SJSA1 (cell line): ENCODE measurements around the gene CIITA. TPM values are rescaled to one million over a fixed set of nuclear protein-coding genes. Genes with fewer than 3 reads are reported as not detected.
"Not testable (repeated sequence)": the region's sequence is repeated elsewhere in the genome, so short reads cannot be mapped to it uniquely, and the experiment has no call there.

Source experiments
- DNase-seq, 2 experiments: peaks; one replicate each; pipeline ENCODE4 v3.0.0-alpha.2; 2015 to 2020; ENCODE audit warnings: low spot score in 2 of 2, low read depth in 1 of 2
- H3K27ac ChIP-seq: fragments of 250-450 bp; sonication (Bioruptor Pico); 2 replicates; pipeline ENCODE4 v1.5.1; 2020; ENCODE audit warnings: mild to moderate bottlenecking, moderate library complexity
- H3K27me3 ChIP-seq: fragments of 250-450 bp; sonication (Bioruptor Pico); replicated peaks from 2 replicates; pipeline ENCODE4 v1.5.1; 2020; ENCODE audit warnings: mild to moderate bottlenecking, moderate library complexity
- H3K36me3 ChIP-seq: fragments of 250-450 bp; sonication (Bioruptor Pico); 2 replicates; pipeline ENCODE4 v1.5.1; 2020; ENCODE audit warnings: mild to moderate bottlenecking
- H3K4me1 ChIP-seq: fragments of 250-450 bp; sonication (Bioruptor Pico); replicated peaks from 2 replicates; pipeline ENCODE4 v1.6.1; 2021; ENCODE audit warnings: mild to moderate bottlenecking
- H3K4me3 ChIP-seq: fragments of 250-450 bp; sonication (Bioruptor Pico); 2 replicates; pipeline ENCODE4 v1.5.1; 2020; ENCODE audit warnings: mild to moderate bottlenecking
- H3K9me3 ChIP-seq: fragments of 250-450 bp; sonication (Bioruptor Pico); replicated peaks from 2 replicates; pipeline ENCODE4 v1.5.1; 2020; ENCODE audit warnings: mild to moderate bottlenecking
- total RNA-seq: library from RNA; depleted of rRNA; stranded (reverse); fragments of >200 nt; shearing (Covaris generic); gene quantifications from 2 replicates; pipeline ENCODE4 v1.2.3, GENCODE V29; 2014

CIITA gene
- total RNA-seq, 1 experiment from 2014 or later = 0.08 TPM

DNA sequence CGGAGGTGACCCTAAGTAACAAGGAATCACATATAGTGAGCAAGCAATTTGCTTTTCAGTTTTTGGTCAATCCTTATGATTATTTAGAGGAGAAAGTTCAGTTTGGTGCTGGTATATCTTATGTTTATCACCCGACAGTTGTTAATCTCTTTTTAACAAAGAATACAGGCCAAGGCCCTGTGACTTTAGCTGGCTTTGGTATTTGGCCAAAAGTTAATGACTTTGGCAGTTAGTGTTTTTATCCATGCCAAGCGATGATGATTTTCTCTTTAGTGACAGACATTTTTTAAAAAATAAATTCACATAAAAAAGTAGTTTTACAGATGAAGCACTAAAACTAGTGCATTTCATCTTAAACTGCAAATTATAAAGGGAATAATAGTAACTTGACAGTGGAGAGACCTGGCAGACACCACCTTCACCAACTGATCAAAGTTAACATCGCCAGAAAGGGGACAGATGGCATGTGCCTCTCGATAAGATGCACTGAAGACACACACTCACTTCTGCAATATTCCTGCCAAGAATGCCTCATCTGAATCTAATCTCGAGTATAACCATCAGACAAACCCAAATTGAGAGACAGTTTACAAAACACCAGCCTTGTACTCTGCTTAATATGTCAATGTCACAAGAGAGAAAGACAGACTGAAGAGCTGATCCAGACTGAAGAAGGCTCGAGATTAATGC lies 58.4 kb downstream of the CIITA start:
- H3K27ac ChIP-seq = no peak overlapping the region
- no peaks in the 10 kb centered on the region for H3K9me3 ChIP-seq
- no peaks in the 10 kb centered on the region for H3K27me3 ChIP-seq
- no peak overlapping the region for H3K4me3 ChIP-seq
- DNase-seq = no peak
- H3K4me1 ChIP-seq = peaks cover 2% of the 10 kb centered on the region
- peaks cover 29% of the 10 kb centered on the region for H3K36me3 ChIP-seq

DNA sequence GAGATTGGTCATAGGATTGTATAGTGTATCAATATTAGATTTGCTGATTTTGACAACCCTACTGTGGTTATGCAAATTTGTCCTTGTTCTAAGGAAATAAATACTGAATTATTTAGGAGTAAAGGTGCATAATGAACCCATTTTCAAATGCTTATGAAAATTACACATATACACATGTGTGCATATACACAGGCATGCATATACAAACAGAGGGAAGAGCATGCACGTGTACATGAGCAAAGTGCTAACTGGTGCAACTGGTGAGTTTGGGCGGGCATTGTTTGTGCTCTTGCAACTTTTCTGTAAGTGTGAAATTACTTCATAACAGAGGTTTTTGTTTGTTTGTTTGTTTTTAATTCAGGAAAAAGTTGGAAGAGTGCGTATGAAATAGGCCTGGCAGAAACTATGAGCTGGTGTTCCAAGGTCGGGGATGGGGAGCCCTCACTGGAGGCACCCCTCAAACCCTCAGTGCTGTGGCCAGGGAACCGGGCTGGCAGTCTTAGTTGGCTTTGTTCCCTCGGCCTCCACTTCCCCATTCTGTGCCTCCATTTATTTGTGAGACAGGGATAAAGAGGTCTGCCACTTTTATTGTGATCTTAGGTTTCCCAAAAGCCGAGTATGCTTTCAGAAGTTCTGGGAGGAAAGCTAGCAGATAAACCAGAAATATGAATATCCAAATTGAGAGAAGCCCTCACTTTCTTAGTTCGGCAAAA lies 59.4 kb downstream of the CIITA start:
- Histone ChIP-seq H3K4me3 (no peak overlapping the region), H3K27ac (no peak overlapping the region), H3K36me3 (peaks cover 29% of the 10 kb centered on the region), H3K27me3 (no peaks in the 10 kb centered on the region), H3K9me3 (no peaks in the 10 kb centered on the region), H3K4me1 (peaks cover 13% of the 10 kb centered on the region)
- no peak for DNase-seq

DNA sequence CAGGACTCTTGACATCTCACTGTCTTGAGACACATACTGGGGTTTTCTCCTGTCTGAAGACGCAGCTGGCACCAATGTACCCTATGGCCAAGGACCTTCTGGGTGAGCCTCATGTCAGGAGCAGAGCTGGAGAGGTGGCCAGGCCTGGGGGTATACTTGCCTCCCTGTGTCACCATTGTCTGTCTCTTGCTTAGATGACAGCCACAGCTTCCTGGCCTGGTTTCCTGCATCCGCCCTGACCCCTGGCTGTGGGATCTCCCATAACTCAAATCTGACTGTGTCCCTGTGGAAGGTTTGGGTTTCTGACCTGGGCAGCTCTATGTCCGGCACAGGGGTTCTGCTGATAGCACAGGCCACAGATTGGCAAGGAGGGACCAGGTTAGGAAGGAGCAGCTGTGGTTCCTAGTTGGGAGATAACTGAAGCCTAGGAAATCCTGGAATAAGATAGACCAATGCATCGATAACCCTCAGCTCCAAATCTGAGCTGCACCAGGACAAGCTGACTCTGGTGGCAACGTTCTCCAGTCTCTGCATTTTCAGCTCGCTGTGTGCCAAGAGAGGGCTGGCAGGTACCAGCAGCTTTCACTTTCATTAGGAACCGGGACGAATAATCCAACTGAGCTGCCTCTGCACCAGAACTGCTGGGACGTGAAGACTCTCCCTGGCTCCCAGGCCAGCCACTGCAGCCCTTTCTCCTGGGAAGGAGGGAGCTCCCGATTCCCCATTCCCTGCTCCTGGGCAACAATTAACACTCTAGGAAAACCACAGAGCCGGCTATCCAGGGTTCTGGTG lies 60.3 kb downstream of the CIITA start:
- H3K36me3 ChIP-seq = peaks cover 23% of the 10 kb centered on the region
- no peak overlapping the region for H3K27ac ChIP-seq
- no peaks in the 10 kb centered on the region for H3K9me3 ChIP-seq
- no peak for DNase-seq
- H3K4me1 ChIP-seq = peaks cover 14% of the 10 kb centered on the region
- no peak overlapping the region for H3K4me3 ChIP-seq
- H3K27me3 ChIP-seq = no peaks in the 10 kb centered on the region

DNA sequence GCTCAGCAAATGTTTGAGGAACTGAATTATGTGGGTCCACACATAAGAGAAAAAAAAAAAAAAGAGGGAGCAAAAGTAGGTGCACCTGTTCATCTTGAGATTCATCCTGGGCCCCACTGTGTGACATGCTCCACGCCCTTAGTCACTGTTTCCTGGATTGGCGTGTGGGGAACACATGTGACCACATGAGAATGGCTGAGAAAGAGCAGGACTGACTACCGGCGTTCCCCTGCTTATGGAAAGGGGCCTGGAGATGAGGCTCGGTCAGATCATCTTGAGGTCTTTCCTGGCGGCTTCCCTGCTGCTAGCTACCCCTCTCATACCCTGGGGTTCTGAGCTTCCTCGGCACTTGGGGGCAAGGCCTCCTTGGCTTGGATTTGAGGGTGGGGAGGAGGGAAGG lies 61.3 kb downstream of the CIITA start:
- no peaks in the 10 kb centered on the region for H3K27me3 ChIP-seq
- no peaks in the 10 kb centered on the region for H3K9me3 ChIP-seq
- peaks cover 20% of the 10 kb centered on the region for H3K36me3 ChIP-seq
- no peak overlapping the region for H3K4me3 ChIP-seq
- H3K27ac ChIP-seq = no peak overlapping the region
- DNase-seq = no peak
- peaks cover 14% of the 10 kb centered on the region for H3K4me1 ChIP-seq

DNA sequence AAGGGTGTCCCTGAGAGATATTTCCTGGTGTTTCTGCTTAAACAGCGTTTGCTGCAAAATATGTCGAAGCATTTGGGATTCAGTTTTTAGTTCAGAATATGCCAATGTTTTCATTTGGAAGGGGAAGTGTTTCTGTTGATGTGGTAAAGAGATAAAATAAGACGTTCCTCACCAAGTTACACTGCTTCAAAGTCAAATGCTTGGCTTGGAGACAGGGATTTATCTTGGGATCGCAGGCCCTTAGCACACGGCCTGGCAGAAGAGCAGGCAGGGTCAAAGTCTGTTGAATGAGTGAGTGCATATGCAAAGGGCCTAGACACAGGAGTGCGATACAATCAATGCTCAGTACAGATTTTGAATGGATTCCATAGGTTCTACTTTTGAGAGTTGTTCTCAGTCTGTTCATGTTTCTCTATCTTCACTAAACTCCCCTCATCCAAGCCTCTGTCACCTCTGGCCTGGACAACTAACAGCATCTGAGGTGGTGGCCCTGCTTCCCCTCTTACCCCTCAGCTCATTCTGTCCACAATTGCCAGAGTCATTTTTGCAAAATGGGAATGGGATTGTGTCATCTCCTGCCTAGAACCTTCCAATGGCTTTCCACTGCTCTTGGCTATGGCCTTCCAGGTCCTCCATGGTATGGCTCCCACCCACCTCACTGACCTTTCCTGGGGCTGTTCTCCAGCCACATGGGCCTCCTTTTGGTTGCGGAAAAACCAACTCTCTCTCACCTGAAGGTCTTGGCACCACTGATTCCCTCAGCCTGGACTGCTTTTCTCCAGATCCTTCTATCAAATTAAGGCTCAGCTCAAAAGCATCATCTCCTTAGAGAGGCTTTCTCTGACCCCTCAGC lies 62.0 kb downstream of the CIITA start:
- peaks cover 17% of the 10 kb centered on the region for H3K4me1 ChIP-seq
- no peaks in the 10 kb centered on the region for H3K9me3 ChIP-seq
- H3K27me3 ChIP-seq = no peaks in the 10 kb centered on the region
- no peak overlapping the region for H3K27ac ChIP-seq
- no peak for DNase-seq
- H3K4me3 ChIP-seq = no peak overlapping the region
- peaks cover 17% of the 10 kb centered on the region for H3K36me3 ChIP-seq

DNA sequence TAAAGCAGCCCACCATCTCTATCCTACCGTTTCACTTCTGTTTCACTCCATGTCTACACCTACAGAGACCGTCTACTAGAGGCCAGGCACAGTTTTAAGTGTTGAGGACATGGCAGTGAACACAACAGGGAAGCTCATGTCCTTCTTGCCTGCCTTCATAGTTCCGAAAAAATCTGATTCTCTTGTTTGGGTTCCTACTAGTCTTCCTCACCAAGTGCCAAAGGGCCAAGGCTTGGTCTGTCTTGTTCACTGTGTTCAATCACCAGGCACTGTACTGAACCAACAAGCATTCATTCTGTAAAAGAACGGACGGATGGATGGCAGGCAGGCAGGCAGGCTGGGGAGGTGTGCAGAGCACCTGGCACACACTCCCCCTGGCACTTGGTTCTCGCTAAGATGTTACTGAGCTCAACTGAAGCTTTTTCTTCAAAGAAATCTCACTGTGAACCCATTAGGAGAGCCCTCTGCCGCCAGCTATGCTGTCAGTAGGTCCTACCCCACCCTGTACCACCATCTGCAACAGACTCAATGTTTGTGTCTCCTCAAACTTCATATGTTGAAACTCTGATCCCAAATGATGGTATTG lies 62.7 kb downstream of the CIITA start:
- H3K4me3 ChIP-seq = no peak overlapping the region
- no peak overlapping the region for H3K27ac ChIP-seq
- H3K4me1 ChIP-seq = peaks cover 18% of the 10 kb centered on the region

DNA sequence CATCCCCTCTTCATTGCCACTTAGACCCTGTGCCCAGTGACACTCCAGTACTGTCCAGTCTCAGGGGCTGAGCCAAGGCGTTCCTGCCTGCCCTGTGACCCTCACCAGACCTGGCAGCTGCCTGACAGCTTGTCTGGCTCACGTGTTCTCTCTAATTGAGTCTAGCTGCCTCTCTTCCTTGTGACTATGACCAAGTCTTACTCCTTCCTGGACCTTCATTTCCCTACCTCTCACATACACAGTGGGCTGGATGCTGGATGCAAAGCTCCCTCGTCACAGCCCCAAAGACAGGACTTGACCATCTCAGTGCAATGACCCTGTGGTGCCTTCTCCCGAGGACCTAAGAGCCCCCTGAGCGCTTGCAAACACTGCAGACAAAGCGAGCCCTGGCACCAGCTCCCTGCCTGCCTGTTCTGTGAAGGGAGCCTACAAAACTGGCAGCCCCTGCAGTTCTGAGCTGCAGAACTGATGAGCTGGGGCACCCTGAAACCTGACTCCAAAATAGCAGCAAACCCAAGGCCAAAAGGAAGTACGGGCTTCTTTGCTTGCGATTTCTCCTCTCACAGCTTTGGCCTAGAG lies 63.6 kb downstream of the CIITA start:
- DNase-seq = no peak
- H3K36me3 ChIP-seq = peaks cover 17% of the 10 kb centered on the region
- peaks cover 21% of the 10 kb centered on the region for H3K4me1 ChIP-seq
- no peak overlapping the region for H3K27ac ChIP-seq
- H3K27me3 ChIP-seq = no peaks in the 10 kb centered on the region
- peak overlapping the region; percentile 51 for H3K4me3 ChIP-seq
- H3K9me3 ChIP-seq = no peaks in the 10 kb centered on the region

More for the DNA sequence above, 62.7 kb downstream of the CIITA start:
- peaks cover 17% of the 10 kb centered on the region for H3K36me3 ChIP-seq
- no peaks in the 10 kb centered on the region for H3K27me3 ChIP-seq
- no peaks in the 10 kb centered on the region for H3K9me3 ChIP-seq
- no peak for DNase-seq

DNA sequence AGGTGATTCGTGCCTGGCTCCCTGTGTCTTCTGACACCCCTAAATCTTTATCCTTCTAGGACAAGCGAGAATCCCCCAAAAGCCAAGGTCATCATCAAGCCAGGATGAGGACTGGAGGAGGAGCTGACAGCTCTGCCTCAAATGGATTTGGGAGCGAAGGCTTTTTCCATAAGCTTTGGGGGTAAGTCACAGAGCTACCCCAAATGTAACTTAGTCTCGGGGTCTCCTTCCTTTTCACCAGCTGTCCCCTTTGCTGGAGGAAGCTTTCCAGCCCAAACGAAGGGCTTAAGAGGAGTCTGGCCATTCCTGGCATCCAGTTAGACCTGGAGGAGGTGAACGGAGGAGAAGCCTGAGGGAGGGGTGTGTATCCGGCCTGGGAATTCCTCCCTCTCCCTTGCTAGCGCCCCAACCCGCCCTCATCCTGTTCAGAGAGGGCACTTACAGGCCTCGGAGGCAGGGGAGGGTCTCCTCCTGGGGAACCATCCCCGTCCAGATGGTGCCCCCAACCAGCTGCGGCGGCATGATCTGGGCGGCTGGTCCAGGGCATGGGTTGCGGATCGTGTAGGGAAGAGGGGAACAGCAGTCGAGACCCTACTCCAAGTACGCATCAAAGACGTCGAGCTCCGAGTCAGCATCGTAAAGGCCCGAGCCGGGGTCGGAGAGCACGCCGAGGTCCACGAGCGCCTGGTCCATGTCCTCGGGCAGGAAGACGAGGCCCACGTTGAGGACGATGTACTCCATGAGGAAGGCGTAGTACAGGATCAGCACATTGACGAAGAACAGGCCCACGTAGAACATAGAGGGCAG lies 64.3 kb downstream of the CIITA start:
- H3K4me1 ChIP-seq = peaks cover 22% of the 10 kb centered on the region
- no peaks in the 10 kb centered on the region for H3K27me3 ChIP-seq
- DNase-seq = no peak
- peaks cover 14% of the 10 kb centered on the region for H3K36me3 ChIP-seq
- H3K9me3 ChIP-seq = no peaks in the 10 kb centered on the region
- no peak overlapping the region for H3K27ac ChIP-seq
- peak overlapping the region; percentile 51 for H3K4me3 ChIP-seq

DNA sequence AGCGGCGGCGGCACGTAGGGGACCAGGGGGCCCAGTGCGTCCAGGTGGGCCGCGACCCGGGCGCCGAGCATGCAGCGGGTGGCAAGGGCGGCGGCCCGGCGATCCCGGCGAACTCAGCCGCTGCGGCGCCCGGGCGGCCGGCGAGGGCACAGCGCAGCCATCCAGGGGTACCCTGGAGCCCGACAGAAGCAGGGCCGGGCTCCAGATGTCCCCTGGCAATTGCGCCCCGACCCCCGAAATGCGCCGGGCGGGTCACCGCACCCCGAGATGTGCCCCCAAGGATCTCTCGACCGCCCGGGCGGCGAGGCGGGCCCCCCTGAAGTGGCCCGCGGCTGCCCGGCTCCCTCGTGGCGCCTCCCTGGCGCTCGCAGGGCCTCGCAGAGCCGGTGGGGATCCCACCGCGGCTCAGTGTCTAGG lies 64.9 kb downstream of the CIITA start:
- H3K27me3 ChIP-seq, H3K27ac ChIP-seq, H3K9me3 ChIP-seq: not testable (repeated sequence)
- H3K36me3 ChIP-seq = peaks cover 14% of the 10 kb centered on the region; the same call in 1 of the 2 replicates
- peaks cover 22% of the 10 kb centered on the region for H3K4me1 ChIP-seq
- DNase-seq = peak in 1 of 2 experiments; percentile 41
- H3K4me3 ChIP-seq = peak overlapping the region; percentile 51

DNA sequence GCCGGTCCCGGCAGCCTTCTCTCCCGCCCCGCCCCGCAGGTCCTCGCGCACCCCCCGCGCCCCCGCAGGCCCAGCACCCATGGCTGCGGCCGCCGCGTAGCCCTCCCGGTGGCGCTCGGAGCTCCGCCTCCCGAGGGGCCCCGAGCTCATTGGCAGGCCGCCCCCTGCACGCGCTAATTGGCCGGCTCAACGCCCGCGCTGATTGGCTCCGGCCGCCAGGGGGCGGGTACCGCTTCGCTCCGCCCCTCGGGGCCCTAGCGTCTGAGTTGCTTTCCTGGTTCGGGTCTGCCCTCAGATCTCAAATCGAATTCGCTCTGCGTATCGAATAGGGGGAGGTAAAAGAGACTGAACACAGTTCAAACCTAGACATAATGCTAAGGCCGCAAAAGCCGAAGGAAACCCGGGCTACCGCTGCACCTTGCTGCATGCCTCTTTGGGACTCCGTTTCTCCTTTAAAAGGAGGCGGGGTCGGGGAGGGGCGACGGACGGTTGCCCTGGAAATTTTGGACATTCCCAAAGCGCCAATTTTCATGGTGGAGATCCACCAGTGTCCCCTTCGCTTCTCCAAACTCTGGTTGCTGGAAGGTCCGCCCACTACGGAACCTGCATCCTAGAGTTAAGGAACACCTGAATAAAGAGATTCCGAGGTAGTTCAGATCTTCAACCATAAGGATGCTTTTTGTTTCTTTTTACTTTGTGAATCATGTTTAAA lies 65.5 kb downstream of the CIITA start, which contains the start of gene DEXI:
DEXI (minus strand) TSS at position 117 of the 712 bp plus-strand sequence. CDS start 463 bp downstream, outside the sequence.
- Histone ChIP-seq H3K4me3 (peak within 1 kb of the TSS; percentile 51), H3K27me3 (no peaks in the 10 kb centered on the region), H3K9me3 (no peaks in the 10 kb centered on the region), H3K36me3 (peaks cover 11% of the 10 kb centered on the region; the same call in 1 of the 2 replicates), H3K4me1 (peaks cover 22% of the 10 kb centered on the region), H3K27ac (no peak within 1 kb of the TSS)
- DNase-seq = peak; percentile 91 to 92

DNA sequence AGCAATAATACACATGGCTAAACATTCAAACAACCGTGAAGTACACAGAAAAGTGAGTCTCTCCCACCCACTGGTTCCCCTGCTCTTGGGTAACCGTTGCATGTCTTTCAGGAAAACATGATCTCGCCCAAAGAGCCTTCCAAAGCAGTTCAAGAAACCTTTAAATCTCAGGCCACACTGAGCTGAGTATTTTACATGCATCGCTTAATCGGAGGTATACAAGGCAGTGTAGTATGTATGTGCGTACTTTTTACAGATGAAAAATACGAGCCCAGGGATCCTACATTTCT lies 66.0 kb downstream of the CIITA start:
- H3K27ac ChIP-seq = no peak overlapping the region
- H3K4me3 ChIP-seq = peak overlapping the region; percentile 51
- H3K36me3 ChIP-seq = peaks cover 11% of the 10 kb centered on the region; the same call in 1 of the 2 replicates
- H3K4me1 ChIP-seq = peaks cover 22% of the 10 kb centered on the region
- H3K27me3 ChIP-seq = no peaks in the 10 kb centered on the region
- DNase-seq = no peak
- H3K9me3 ChIP-seq = no peaks in the 10 kb centered on the region
